ENCODE results near the gene AK2.

DNA sequence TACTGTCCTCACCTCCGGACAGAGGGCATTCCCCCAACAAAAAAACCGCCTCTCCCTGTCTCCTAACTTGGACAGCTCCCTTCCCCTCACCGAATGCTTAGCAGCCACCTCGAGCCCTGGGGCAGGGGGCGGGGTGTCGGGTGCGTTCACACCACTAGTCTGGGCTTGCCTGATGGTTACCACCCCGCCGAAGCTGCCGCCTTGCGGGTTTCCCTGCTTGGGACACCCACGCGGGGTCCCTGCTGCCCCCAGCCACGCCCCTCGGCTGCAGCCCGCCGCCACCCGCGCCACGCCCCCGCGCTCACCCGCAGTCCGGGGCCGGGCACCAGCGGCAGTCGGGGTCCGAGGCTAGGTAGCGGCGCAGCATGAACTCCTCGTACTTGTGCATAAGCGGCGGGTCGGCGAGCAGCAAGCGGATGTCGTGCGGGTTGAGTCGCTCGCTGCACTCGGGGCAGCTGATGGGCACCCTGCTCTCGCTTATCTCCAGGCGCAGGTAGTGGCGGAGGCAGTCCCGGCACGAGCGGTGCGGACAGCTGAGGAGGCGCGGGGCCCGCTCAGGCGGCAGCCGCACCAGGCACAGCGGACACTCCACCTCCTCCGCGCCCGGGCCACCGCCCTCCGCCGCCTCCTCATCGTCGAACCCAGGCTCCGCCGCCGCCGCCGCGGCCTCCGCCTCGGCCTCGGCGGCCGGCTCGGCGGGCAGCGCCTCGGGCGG lies 72.8 kb downstream of the AK2 start:
- TF ChIP-seq EZH2 (IDR thresholded peaks at IDR 0.05; ENCODE audit: borderline replicate concordance, low read depth, low read length, severe bottlenecking): no peak
- no peak for TF ChIP-seq CTCF (IDR thresholded peaks at IDR 0.05; ENCODE audit: extremely low read depth in 1 of 2, insufficient read depth in 1 of 2, low read depth in 1 of 2, low read length in 2 of 2)
- no peak for TF ChIP-seq MAX (IDR thresholded peaks at IDR 0.05; ENCODE audit: insufficient read depth, insufficient read length)
- TF ChIP-seq FOS (IDR thresholded peaks at IDR 0.05; ENCODE audit: borderline replicate concordance, insufficient read depth, low read length): no peak
- no peak for TF ChIP-seq POLR2A (IDR thresholded peaks at IDR 0.05; ENCODE audit: low read depth, low read length)
